Cardiac septum (tissue), 1 donor: ENCODE results near the gene CTPS1. TPM values are rescaled to one million over a fixed set of nuclear protein-coding genes. Genes with fewer than 3 reads are reported as not detected.

ENCODE experiments used
- DNase-seq: peaks from one replicate; pipeline ENCODE4 v3.0.0-alpha.2; 2020; ENCODE audit warnings: low spot score
- intact Hi-C: fragments of 100-400 bp; cut with DNase I; formaldehyde crosslinking; loops from one replicate; pipeline ENCODE4 v1.14.0; 2022
- long read RNA-seq: library from polyadenylated mRNA; unstranded; transcript quantifications from one replicate; pipeline ENCODE4 v2.0.0, GENCODE V29; 2021
- total RNA-seq: library from RNA; stranded (reverse); fragmentation: NEBNext Ultra II Directional; extraction: Animal tissue kit (Norgen Biotek cat#: 25700); gene quantifications from one replicate; pipeline ENCODE4 v1.2.1, GENCODE V29; 2021
- donor health status: DM: no; HTN: no; CAD: no.

CTPS1 gene, protein sequence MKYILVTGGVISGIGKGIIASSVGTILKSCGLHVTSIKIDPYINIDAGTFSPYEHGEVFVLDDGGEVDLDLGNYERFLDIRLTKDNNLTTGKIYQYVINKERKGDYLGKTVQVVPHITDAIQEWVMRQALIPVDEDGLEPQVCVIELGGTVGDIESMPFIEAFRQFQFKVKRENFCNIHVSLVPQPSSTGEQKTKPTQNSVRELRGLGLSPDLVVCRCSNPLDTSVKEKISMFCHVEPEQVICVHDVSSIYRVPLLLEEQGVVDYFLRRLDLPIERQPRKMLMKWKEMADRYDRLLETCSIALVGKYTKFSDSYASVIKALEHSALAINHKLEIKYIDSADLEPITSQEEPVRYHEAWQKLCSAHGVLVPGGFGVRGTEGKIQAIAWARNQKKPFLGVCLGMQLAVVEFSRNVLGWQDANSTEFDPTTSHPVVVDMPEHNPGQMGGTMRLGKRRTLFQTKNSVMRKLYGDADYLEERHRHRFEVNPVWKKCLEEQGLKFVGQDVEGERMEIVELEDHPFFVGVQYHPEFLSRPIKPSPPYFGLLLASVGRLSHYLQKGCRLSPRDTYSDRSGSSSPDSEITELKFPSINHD
- total RNA-seq: 8.5 TPM
- long read RNA-seq, partial matches to known transcripts: 0 of 12 reads
- long read RNA-seq, other reads (novel, unspliced or antisense): 4 of 12 reads

DNA sequence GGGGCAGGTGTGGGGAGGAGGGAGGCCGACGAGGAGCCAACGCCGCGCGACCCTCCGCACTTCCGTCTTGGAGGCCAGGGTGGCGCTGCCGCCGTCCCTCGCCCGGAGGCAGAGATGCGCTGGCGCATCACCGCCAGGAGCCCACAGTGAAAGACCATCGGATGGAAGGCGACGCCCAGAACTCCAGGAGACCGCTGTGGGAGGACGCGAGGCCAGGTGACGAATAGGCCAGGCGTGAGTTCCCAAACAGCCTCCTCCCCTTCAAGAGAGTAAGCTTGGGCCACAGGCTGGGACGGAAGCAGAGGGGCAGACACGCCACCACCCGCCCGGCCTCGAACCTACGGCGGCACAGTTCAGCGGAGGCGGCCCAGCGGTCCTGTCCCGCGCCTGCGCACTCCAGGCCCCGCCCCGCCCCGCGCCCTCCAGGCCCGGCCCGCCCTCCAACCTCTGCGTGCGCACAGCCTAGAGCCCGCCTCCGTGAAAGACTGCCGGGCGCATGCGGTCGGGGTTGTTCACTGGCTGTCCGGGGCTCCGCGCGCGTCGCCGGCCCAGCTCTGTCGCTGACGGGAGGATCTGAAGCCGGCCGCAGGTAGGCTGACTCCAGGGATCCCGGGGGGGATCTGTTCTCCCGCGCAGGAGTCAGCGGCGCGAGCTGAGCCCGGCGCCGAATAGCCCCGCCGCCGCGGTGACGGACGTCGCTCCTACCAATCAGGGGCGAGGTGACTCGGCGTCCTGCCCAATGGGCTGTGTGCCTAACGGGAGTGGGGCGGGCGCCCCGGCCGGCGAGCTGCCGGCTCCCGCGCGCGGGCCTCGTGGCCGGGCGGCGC, at the start of gene CTPS1:
TSS of gene CTPS1 (plus strand) at position 456 of the 827 bp plus-strand sequence. CDS start 3,595 bp downstream, outside the sequence.
- DNase-seq: peak; percentile 98
- intact Hi-C loops: loop anchor here (5.0 kb wide), 1 partner anchor 123 kb away; no protein-coding TSS in a partner anchor

DNA sequence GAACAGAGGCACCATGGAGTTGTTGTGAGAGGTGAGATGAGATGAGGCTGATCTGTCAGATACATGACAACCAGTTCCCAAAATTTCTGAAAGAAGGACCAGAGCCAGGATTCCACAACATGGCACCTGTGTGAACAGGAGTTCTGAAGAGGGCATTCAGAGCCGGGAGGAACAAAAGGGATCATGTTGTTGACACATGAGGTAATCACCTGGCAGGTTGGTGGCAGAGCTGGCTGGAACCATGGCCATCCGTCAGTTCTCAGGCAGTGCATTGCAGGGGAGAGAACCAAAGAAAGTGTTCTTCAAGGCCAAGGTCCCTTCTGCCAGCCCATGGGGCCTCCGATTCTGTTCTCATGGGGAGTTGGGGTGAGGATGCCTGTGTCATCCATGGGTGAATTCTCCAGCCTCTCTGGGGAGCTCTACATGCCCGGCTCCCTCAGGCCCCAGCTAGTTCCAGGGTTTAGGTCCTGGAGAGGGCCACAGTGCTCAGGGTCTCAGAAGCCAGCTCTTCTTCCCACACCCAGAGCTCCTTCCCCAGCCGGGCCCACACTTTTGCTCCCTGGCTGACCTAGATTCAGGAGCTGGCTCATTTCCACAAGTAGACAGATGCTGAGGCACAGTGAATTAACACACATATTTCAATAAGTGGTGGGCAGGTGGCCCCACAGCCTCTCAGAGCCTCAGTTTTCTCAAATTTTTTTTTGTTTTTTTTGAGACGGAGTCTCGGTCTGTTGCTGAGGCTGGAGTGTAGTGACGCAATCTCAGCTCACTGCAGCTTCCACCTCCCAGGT, 49.1 kb upstream of the CTPS1 start:
- no peak for DNase-seq
- intact Hi-C loops: no loop called here

DNA sequence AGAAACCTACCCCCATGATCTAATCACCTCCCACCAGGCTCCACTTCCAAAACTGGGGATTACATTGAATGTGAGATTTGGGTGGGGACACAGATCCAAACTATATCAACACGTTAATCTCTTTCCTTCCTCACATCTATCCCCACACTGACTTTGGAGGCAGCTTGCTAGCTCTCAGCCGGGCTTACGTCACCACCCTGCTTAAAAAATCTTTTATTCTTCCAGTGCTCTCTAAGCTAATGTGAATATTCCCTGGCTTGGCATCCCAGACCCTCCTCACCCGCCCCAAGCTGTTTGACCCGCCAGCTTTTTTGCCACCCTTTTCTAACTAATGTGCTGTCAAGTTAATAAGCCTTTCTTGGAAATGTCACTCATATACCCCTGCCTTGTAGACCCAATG, 47.9 kb upstream of the CTPS1 start:
- no peak for DNase-seq
- intact Hi-C loops: no loop called here

DNA sequence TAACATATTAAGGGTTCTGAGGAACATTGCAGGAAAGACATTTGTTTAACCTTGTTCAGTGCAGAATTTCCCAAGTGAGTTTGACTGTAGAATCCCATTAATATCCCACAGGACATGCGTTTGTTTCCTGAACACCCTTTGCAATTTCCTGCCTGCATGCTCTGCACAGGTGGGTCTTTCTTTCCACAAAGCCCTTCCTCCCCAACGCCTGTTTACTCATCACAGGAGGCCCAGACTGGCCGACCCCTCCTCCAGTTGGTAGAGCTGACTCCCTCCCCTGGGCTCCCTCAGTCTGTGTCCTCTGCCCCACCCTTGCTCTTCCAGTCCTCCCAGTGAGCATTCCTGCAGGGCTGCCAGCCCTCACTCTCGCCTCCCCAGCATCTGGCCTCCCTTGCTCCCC, 47.5 kb upstream of the CTPS1 start:
- intact Hi-C loops: no loop called here
- DNase-seq: no peak

DNA sequence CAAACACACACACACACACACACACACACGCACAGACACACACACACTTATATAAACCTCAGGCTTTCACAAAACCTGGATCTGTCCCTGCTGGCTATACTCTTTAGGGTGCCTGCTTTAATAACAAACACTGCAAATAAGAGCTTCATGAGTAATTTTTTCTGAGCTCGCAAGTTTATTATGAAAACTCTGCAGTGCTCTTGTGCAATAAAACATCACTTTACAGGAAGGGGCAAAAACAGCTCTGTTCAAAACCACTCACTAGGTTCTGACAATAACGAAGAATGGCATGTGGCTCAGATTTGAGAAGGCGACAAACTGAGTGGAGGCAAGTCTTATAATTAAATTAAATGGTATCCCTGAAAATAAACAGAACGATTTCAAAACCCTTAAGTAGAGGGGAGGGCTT, 42.6 kb upstream of the CTPS1 start:
- DNase-seq: no peak
- intact Hi-C loops: no loop called here

DNA sequence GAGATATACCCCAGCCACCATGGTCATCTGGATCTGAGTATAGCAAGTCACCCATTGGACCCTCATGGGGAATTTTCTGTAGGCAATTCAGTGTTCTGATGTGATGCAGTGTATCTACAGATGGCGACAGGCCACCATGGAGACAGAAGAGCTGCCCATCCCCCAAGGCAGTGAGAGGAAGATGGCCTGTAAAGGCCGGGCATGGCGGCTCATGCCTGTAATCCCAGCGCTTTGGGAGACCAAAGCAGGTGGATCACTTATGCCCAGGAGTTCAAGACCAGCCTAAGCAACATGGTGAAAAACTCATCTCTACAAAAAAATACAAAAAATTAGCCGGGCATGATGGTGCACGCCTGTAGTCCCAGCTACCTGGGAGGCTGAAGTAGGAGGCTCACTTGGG, 41.1 kb upstream of the CTPS1 start:
- intact Hi-C loops: no loop called here

DNA sequence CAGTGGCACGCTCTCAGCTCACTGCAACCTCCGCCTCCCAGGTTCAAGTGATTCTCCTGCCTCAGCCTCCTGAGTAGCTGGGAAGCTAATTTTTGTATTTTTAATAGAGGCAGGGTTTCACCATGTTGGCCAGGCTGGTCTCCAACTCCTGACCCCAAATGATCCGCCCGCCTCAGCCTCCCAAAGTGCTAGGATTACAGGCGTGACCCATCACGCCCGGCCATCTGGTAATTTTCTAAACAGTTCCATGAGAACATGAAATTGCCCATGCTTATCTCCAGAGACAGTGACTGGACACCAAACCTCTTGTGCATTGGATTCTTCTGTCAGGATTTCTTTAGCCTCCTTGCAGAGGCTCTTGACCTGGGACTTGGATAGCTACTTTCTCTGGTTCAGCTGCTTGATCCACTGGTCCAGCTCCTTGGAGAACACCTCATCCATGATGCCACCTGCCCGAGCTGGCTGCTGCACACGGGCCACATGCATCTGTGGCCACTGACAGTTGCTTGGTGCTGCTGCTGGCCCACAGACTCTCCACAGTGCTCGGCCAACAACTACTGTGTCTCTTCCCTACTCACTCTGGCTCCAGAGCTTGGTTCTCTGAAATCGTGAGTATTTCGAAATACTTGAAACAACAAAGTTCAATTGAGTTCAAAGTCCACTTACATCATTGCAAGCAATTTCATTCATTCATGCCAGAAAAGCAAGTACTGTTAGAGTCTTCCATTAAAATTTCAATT, 40.0 kb upstream of the CTPS1 start:
- intact Hi-C loops: no loop called here
- no peak for DNase-seq

More for the DNA sequence above, 41.1 kb upstream of the CTPS1 start:
- no peak for DNase-seq

DNA sequence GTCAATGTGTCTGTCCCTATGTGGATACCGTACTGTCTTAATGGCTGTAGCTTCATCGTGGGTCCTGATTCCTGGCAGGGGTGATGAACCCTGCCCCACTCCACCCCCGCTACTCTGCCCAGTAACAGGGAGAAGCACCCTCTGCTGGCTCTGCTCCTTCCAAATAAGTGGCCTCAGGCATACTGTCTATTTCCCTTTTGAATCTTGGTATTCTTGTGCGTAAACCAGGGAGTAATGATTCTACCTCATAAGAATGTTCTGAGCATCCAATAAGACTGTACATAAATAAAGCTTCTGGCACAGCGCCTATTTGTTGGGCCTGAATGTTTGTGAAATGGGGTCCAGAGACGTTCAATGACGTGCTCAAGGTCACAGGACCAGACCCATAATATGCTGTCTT, 35.2 kb upstream of the CTPS1 start:
- DNase-seq: no peak
- intact Hi-C loops: no loop called here

DNA sequence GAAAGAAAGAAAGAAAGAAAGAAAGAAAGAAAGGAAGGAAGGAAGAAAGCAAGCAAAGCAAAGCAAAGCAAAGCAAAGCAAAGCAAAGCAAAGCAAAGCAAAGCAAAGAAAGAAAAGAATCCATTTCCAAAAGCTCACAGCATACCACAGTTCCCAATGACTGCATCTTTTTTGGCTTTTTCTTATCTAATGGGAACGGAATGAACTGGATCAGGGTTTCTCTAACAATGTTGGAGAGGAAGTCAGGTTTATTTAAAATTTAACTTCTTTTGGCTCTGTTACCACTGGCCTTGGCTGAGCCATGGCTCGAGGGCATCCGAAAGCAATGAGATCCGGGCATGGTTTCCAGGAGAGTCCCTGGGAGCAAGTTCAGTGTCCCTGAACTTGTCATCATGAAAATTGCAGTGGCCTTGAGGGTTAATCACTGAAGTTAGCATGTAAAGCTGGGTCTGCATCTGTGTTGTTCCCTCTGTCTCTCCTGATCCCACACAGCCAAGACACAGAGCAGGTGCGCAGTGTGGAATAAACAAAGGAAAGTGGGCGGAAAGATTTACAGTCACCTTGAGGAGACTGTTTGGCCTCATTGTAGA, 34.6 kb upstream of the CTPS1 start:
- intact Hi-C loops: no loop called here
- DNase-seq: no peak

DNA sequence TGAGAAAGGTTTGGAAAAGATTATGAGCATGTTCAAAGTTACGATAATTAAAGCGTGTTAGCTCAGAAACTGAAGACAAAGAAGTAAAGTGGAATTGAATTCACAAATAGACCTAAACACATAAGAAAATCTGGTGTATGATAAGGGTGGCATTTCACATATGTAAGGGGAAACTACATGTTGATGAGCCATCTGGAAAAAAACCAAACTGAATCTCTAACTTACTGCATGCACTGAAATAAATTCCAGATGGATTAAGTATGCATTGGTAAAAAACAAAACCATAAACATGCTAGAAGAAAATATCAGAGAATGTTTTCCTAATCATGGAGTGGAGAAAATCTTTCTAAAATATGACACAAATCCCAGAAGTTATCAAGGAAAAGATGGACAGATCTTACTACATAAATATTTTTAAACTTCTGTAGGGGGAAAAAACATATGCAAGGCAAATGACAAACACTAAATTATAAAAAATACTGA, 34.0 kb upstream of the CTPS1 start:
- no peak for DNase-seq
- intact Hi-C loops: no loop called here

DNA sequence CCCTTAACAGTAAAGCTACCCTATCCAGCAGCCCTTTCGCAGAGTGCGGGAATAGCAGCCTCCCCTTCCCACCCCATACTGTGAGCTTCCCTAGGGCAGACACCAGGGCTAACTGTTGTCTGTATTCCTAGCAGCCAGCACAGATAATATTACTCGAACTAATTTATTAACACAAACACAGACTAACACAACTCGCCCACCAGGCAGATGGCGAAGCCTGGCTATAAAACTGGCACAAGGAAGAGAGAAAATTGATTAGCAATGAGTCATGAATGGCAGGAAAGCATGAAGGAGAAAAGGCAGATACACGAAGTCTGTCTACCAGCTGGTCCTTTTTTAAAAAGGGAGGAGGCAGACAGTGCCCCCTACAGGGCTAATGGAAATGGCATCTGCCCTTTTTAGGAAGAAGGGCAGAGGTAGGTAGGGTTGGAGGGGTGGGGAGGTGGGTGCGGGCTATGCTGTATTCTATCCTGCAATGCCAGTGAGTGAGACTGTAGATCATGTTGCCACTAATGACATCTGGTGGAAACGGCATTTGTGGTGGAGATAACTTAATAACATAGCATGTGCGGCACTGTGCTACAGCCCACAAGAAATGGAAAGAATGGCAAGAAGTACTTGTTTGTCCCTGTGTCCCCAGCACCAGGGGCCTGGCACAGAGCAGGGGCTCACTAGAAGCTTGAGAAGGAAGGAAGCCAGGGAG, 30.6 kb upstream of the CTPS1 start:
- no peak for DNase-seq

DNA sequence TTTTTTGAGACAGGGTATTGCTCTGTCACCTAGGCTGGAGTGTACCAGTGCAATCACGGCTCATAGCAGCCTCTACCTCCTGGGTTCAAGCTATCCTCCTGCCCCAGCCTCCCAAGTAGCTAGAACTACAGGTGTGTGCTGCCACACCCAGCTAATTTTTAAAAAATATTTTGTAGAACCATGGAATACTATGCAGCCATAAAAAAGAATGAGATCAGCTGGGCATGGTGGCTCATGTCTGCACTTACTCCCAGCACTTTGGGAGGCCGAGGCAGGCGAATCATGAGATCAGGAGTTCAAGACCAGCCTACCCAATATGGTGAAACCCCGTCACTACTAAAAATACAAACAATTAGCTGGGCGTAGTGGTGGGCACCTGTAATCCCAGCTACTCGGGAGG, 29.9 kb upstream of the CTPS1 start:
- DNase-seq: no peak
- intact Hi-C loops: no loop called here

More for the DNA sequence above, 30.6 kb upstream of the CTPS1 start:
- intact Hi-C loops: no loop called here

DNA sequence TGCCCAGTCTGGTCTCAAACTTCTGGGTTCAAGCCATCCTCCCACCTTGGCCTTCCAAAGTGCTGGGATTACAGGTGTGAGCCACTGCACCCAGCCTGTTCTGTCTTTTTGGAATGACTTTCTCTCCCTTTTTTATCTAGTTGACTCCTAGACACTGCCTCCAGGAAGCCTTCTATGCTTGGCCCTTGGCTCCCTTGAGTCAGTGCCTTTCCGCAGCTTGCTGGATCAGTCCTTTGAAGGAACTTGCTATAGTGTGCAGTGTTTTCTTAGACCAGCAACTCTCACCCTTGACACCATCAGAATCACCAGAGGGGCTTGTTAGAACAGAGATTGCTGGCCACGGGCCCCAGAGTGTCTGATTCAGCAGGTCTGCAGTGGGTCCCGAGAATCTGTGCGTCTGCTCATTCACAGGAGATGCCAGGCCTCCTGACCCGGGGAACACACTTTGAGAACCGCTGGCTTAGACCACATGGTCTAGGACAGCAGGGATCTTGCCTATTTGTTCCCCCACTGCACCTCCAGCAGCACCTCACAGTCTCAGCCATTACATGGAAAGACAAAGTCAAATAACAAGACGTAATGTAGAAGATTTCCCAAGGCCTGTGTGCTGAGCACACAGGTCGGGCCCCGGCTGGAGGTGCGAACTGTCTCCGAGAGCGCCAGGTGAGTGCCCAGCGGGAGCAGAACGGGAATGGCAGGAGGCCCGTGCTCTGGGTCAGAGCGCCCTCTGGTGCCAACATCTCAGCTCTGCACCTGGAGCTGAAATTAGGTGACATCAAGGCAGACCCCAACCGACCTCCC, 27.4 kb upstream of the CTPS1 start:
- intact Hi-C loops: loop anchor here (1.0 to 10.0 kb wide), 3 partner anchors 103 to 327 kb away; no protein-coding TSS in a partner anchor

DNA sequence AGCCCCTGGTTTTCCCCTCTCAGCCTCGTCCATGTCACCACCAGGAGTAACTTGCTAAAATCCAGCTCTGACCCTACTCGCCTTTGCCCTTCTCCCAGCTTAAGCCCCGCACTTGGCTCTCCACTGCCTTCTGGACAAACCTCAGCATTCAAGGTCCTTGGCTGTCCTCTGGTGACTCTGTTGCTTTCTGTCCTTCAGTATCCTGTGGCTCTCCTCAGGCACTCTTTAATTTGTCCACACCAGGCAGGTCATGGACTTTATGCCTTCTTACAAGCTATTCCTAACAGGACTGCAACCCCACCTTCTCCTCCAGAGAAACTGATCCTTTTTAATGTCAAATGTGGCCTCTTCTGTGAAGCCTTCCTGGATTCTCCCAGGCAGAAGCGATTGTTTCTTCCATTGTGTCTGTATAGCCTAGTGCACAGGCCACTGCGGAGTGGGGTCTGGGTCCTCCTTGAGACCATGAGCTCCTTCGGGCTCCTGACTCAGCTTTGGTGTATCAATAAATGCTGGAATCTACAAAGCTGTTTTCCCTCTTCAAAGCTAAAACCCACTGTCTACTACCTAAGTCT, 26.7 kb upstream of the CTPS1 start:
- no peak for DNase-seq
- intact Hi-C loops: loop anchor here (1.0 to 10.0 kb wide), 3 partner anchors 104 to 328 kb away; no protein-coding TSS in a partner anchor

More for the DNA sequence above, 27.4 kb upstream of the CTPS1 start:
- DNase-seq: peak; percentile 85

DNA sequence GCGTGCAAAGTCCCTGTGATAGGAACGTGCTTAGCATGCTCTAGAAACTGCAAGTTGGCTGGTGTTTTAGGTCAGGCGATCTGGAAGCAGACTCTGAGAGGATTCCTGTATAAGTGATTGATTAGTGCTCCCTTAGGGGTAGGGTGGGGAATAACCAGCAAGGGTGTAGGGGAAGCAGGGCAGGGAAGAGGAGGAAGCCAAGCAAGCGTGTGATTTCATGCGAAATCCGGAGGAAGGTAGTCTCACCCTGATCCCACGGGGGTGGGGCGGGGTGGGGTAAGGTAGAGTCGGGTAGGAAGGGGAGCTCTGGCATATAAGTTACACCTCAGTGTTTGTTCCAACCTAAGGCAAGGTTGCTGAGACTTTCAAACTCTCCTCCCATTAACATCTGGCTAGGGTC, 24.9 kb upstream of the CTPS1 start:
- intact Hi-C loops: loop anchor here (5.0 to 10.0 kb wide), 2 partner anchors 182 to 330 kb away; no protein-coding TSS in a partner anchor

DNA sequence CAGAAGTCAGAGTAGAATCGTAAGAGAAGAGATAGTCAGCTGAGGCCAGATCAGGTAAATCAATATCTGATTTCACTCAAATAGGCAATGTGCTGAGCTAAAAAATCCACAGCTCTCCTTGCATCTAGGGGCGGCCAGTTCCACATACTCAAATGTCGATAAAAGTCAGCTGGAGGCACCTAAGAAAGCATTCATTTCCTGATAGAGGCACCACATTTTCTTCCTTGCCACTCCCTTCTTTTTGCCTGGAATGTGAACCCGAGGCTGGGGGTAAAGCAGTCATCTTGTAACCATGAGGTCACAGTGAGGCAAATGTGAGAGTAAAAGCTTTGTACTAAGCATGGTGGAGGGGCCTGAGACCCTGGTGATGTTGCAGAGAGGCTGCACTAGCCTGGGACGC, 24.2 kb upstream of the CTPS1 start:
- intact Hi-C loops: loop anchor here (10.0 kb wide), 1 partner anchor 330 kb away; no protein-coding TSS in a partner anchor
- DNase-seq: no peak

More for the DNA sequence above, 24.9 kb upstream of the CTPS1 start:
- DNase-seq: no peak
